Neuronal stem cell (in vitro differentiated cells): ENCODE data around the gene HSPA4.

Experiments
- DNase-seq: peaks from one replicate; pipeline ENCODE4 v3.0.0-alpha.2; 2013; ENCODE audit warnings: low spot score
- H2AFZ ChIP-seq: one replicate; pipeline ENCODE4 v1.6.1; 2013; ENCODE audit warnings: mild to moderate bottlenecking, low read length, inconsistent platforms
- H2AK5ac ChIP-seq: 2 replicates; pipeline ENCODE4 v1.6.1; 2013; ENCODE audit warnings: low read depth, mild to moderate bottlenecking, inconsistent platforms, low read length, moderate library complexity, mixed read lengths
- H2BK120ac ChIP-seq: 2 replicates; pipeline ENCODE4 v1.6.1; 2013; ENCODE audit warnings: low read depth, mild to moderate bottlenecking, inconsistent platforms, low read length, moderate library complexity, mixed read lengths
- H2BK12ac ChIP-seq: one replicate; pipeline ENCODE4 v1.6.1; 2013; ENCODE audit warnings: low read length, inconsistent platforms
- H2BK15ac ChIP-seq: 2 replicates; pipeline ENCODE4 v1.6.1; 2013; ENCODE audit warnings: mild to moderate bottlenecking, low read length, inconsistent platforms, mixed read lengths
- H2BK5ac ChIP-seq: one replicate; pipeline ENCODE4 v1.6.1; 2013; ENCODE audit warnings: inconsistent platforms, mild to moderate bottlenecking, low read length, moderate library complexity
- H3K14ac ChIP-seq: one replicate; pipeline ENCODE4 v1.6.1; 2013; ENCODE audit warnings: low read length, inconsistent platforms
- H3K18ac ChIP-seq: 2 replicates; pipeline ENCODE4 v1.6.1; 2013; ENCODE audit warnings: low read length, inconsistent platforms
- H3K23ac ChIP-seq: 2 replicates; pipeline ENCODE4 v1.6.1; 2013; ENCODE audit warnings: low read depth, mild to moderate bottlenecking, mixed read lengths, low read length, inconsistent platforms; ENCODE audit not compliant: poor library complexity
- H3K27ac ChIP-seq: replicated peaks from 3 replicates; pipeline ENCODE4 v1.5.1; 2013; ENCODE audit warnings: low read length, inconsistent platforms
- H3K27me3 ChIP-seq, 3 experiments: 2 replicates each; pipeline ENCODE4 v1.6.1; 2013; ENCODE audit warnings: low read length in 3 of 3, mild to moderate bottlenecking in 2 of 3, inconsistent platforms in 1 of 3, low read depth in 1 of 3, mixed read lengths in 1 of 3, moderate library complexity in 1 of 3; ENCODE audit not compliant: control insufficient read depth in 3 of 3, insufficient read depth in 3 of 3
- H3K36me3 ChIP-seq, 2 donors: replicated peaks in 1 of 2; 2 replicates each; pipeline ENCODE4 v1.6.1; 2013; ENCODE audit warnings: low read length in 2 of 2; ENCODE audit not compliant: control insufficient read depth in 2 of 2, insufficient read depth in 2 of 2
- H3K4ac ChIP-seq: 2 replicates; pipeline ENCODE4 v1.6.1; 2013; ENCODE audit warnings: inconsistent platforms, mild to moderate bottlenecking, low read length, moderate library complexity
- H3K4me1 ChIP-seq, 2 donors: 1 replicate in 1 of 2; 2 replicates in 1 of 2; pipeline ENCODE4 v1.6.1; 2013; ENCODE audit warnings: low read length in 2 of 2, low read depth in 1 of 2; ENCODE audit not compliant: control insufficient read depth in 2 of 2, insufficient read depth in 1 of 2
- H3K4me2 ChIP-seq: one replicate; pipeline ENCODE4 v1.6.1; 2013; ENCODE audit warnings: mild to moderate bottlenecking, low read length, inconsistent platforms; ENCODE audit not compliant: insufficient read depth, poor library complexity, severe bottlenecking
- H3K4me3 ChIP-seq, 2 donors: 2 replicates each; pipeline ENCODE4 v1.5.1; 2013; ENCODE audit warnings: low read length in 2 of 2, mild to moderate bottlenecking in 2 of 2, inconsistent platforms in 1 of 2, moderate library complexity in 1 of 2
- H3K79me1 ChIP-seq: one replicate; pipeline ENCODE4 v1.6.1; 2013; ENCODE audit warnings: low read depth, mild to moderate bottlenecking, inconsistent platforms, low read length, moderate library complexity
- H3K9ac ChIP-seq: one replicate; pipeline ENCODE4 v1.6.1; 2013; ENCODE audit warnings: mild to moderate bottlenecking, low read depth, low read length, inconsistent platforms; ENCODE audit not compliant: poor library complexity
- H3K9me3 ChIP-seq, 2 donors: replicated peaks in 1 of 2; 2 replicates each; pipeline versions ENCODE3 to v1.6.1; 2013; ENCODE audit warnings: low read length in 2 of 2, mild to moderate bottlenecking in 2 of 2, inconsistent platforms in 1 of 2, low read depth in 1 of 2, mixed read lengths in 1 of 2, moderate library complexity in 1 of 2; ENCODE audit not compliant: control insufficient read depth in 2 of 2, insufficient read depth in 1 of 2
- H4K8ac ChIP-seq: one replicate; pipeline ENCODE4 v1.6.1; 2013; ENCODE audit warnings: low read depth, mild to moderate bottlenecking, inconsistent platforms, low read length, moderate library complexity
- H4K91ac ChIP-seq: one replicate; pipeline ENCODE4 v1.6.1; 2013; ENCODE audit warnings: low read length, low read depth, mild to moderate bottlenecking, inconsistent platforms; ENCODE audit not compliant: poor library complexity
- WGBS, 2 donors: extraction: QIAGEN DNeasy Blood & Tissue Kit; methylation state at CpG; one replicate each; pipeline ENCODE4 v1.1.7; 2013; ENCODE audit warnings: missing lambda C conversion rate in 2 of 2, mixed read lengths in 1 of 2; ENCODE audit not compliant: insufficient read length in 2 of 2, insufficient replicate concordance in 1 of 2; ENCODE audit errors: extremely low coverage in 2 of 2; 5-methylcytosine and 5-hydroxymethylcytosine counted together

Gene HSPA4

GRCh38 chr5:133122711-133123110 is 70.9 kb downstream of the HSPA4 start:
- H2BK5ac ChIP-seq, result no peak overlapping the region
- peaks cover 0 to 40% (median 0%) of the 10 kb centered on the region in 3 experiments for H3K27me3 ChIP-seq
- no peak overlapping the region for H3K9ac ChIP-seq
- H2AFZ ChIP-seq, result no peak overlapping the region
- H2BK15ac ChIP-seq, result no peak overlapping the region
- H3K9me3 ChIP-seq, result no peaks in the 10 kb centered on the region
- no peak overlapping the region for H3K4me2 ChIP-seq
- no peaks in the 10 kb centered on the region for H3K79me1 ChIP-seq
- no peaks in the 10 kb centered on the region for H3K36me3 ChIP-seq
- H3K27ac ChIP-seq, result no peak overlapping the region
- peak overlapping the region; percentile 19 for H3K18ac ChIP-seq
- H4K91ac ChIP-seq, result no peak overlapping the region
- no peak overlapping the region for H2BK12ac ChIP-seq
- H3K14ac ChIP-seq, result no peak overlapping the region
- H4K8ac ChIP-seq, result no peak overlapping the region
- no CpG with 5 or more reads among the region's 4 CpGs for WGBS, 2 donors
- no peaks in the 10 kb centered on the region for H3K4me1 ChIP-seq
- H2BK120ac ChIP-seq, result no peak overlapping the region
- no peak for DNase-seq
- no peak overlapping the region for H3K4ac ChIP-seq
- no peak overlapping the region for H3K23ac ChIP-seq
- H3K4me3 ChIP-seq, result no peak overlapping the region
- no peak overlapping the region for H2AK5ac ChIP-seq

- no peaks in the 10 kb centered on the region for H3K36me3 ChIP-seq
- no peak overlapping the region for H3K14ac ChIP-seq
- H2BK5ac ChIP-seq, result no peak overlapping the region
- H3K4me3 ChIP-seq, result no peak overlapping the region
- no CpG with 5 or more reads among the region's 2 CpGs for WGBS, 2 donors
- H2AK5ac ChIP-seq, result no peak overlapping the region
- no peak overlapping the region for H2BK12ac ChIP-seq
- H2AFZ ChIP-seq, result no peak overlapping the region
- no peak overlapping the region for H3K23ac ChIP-seq
- H3K18ac ChIP-seq, result no peak overlapping the region
- no peak overlapping the region for H2BK120ac ChIP-seq
- H3K79me1 ChIP-seq, result no peaks in the 10 kb centered on the region
- no peak for DNase-seq
- no peak overlapping the region for H3K9ac ChIP-seq
- H4K8ac ChIP-seq, result no peak overlapping the region
- H3K27ac ChIP-seq, result no peak overlapping the region
- H3K9me3 ChIP-seq, result no peaks in the 10 kb centered on the region
- no peak overlapping the region for H3K4me2 ChIP-seq
- peaks cover 0 to 35% (median 0%) of the 10 kb centered on the region in 3 experiments for H3K27me3 ChIP-seq
- H4K91ac ChIP-seq, result no peak overlapping the region
- no peaks in the 10 kb centered on the region for H3K4me1 ChIP-seq
- H3K4ac ChIP-seq, result no peak overlapping the region
- H2BK15ac ChIP-seq, result no peak overlapping the region
Observed at GRCh38 chr5:133123297-133123696, 71.5 kb downstream of the HSPA4 start.

- H3K9me3 ChIP-seq, result no peaks in the 10 kb centered on the region
- H2AFZ ChIP-seq, result no peak overlapping the region
- no peak overlapping the region for H3K23ac ChIP-seq
- H3K4me2 ChIP-seq, result no peak overlapping the region
- no peak overlapping the region for H3K18ac ChIP-seq
- DNase-seq, result no peak
- no peak overlapping the region for H4K91ac ChIP-seq
- no peak overlapping the region for H4K8ac ChIP-seq
- no peaks in the 10 kb centered on the region for H3K79me1 ChIP-seq
- no peak overlapping the region for H3K4ac ChIP-seq
- no CpG with 5 or more reads among the region's 4 CpGs for WGBS, 2 donors
- H3K9ac ChIP-seq, result no peak overlapping the region
- no peaks in the 10 kb centered on the region for H3K4me1 ChIP-seq
- H3K4me3 ChIP-seq, result no peak overlapping the region
- no peak overlapping the region for H2BK15ac ChIP-seq
- H2BK5ac ChIP-seq, result no peak overlapping the region
- H2AK5ac ChIP-seq, result no peak overlapping the region
- no peak overlapping the region for H3K27ac ChIP-seq
- no peaks in the 10 kb centered on the region for H3K36me3 ChIP-seq
- H2BK120ac ChIP-seq, result no peak overlapping the region
- peaks cover 0 to 22% (median 0%) of the 10 kb centered on the region in 3 experiments for H3K27me3 ChIP-seq
- no peak overlapping the region for H2BK12ac ChIP-seq
- H3K14ac ChIP-seq, result no peak overlapping the region
Observed at GRCh38 chr5:133124891-133125290, 73.1 kb downstream of the HSPA4 start.

GRCh38 chr5:133128066-133128465 is 76.3 kb downstream of the HSPA4 start:
- no peak overlapping the region for H2BK120ac ChIP-seq
- no peak overlapping the region for H2AFZ ChIP-seq

More at GRCh38 chr5:133128066-133128465, 76.3 kb downstream of the HSPA4 start:
- peak overlapping the region in 1 of 2 donors; percentile 13 for H3K4me3 ChIP-seq
- H3K4me2 ChIP-seq, result no peak overlapping the region
- no peak overlapping the region for H3K27ac ChIP-seq
- no peaks in the 10 kb centered on the region for H3K79me1 ChIP-seq
- DNase-seq, result no peak
- peaks cover 0 to 15% (median 0%) of the 10 kb centered on the region in 3 experiments for H3K27me3 ChIP-seq
- no CpG with 5 or more reads among the region's 1 CpG for WGBS, 2 donors
- H3K9ac ChIP-seq, result no peak overlapping the region
- no peak overlapping the region for H3K23ac ChIP-seq
- H4K8ac ChIP-seq, result no peak overlapping the region
- H2BK15ac ChIP-seq, result no peak overlapping the region
- H2BK12ac ChIP-seq, result no peak overlapping the region
- no peak overlapping the region for H2AK5ac ChIP-seq
- no peaks in the 10 kb centered on the region for H3K9me3 ChIP-seq
- no peak overlapping the region for H2BK5ac ChIP-seq
- no peak overlapping the region for H3K14ac ChIP-seq
- no peaks in the 10 kb centered on the region for H3K36me3 ChIP-seq
- no peak overlapping the region for H3K4ac ChIP-seq
- H4K91ac ChIP-seq, result no peak overlapping the region
- no peaks in the 10 kb centered on the region for H3K4me1 ChIP-seq
- no peak overlapping the region for H3K18ac ChIP-seq
